Measurements from ENCODE around the gene PPP2R2C.

- TF ChIP-seq CTCF (IDR thresholded peaks at IDR 0.05), result no peak
- TF ChIP-seq YY1 (IDR thresholded peaks at IDR 0.05; ENCODE audit: low read depth), result no peak
- TF ChIP-seq GABPA (IDR thresholded peaks at IDR 0.05; ENCODE audit: low read depth), result no peak
Measured at GRCh38 chr4:6322761-6323566, 149.4 kb downstream of the PPP2R2C start.

Measured in SK-N-SH (cell line).